Fibroblast of skin of left quadriceps (primary cell): ENCODE data around the gene CAMTA1.

Experiments
- DNase-seq, 2 experiments: peaks; one replicate each; pipeline ENCODE4 v3.0.0-alpha.2; 2013; ENCODE audit warnings: low read depth in 2 of 2

CAMTA1 gene

DNA sequence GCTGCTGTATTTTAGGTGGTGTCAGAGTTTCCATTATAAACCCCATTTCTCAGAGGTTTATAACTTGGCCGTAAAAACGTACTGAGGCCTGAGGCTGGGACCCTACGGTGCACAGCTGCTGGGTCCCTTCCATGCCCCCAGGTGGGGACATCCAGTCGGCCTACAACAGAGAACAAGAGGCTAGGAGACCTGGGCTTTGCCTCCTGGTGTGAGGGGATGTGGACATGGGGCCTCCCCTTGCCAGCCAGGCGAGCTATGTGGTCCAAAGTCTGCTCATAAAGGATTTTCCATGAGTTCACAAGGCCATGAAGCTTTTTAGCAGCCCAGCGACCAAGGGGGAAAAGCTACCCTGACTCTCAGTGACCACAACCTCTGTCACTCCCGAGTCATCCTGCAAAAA, 724.3 kb downstream of the CAMTA1 start:
- no peak for DNase-seq

DNA sequence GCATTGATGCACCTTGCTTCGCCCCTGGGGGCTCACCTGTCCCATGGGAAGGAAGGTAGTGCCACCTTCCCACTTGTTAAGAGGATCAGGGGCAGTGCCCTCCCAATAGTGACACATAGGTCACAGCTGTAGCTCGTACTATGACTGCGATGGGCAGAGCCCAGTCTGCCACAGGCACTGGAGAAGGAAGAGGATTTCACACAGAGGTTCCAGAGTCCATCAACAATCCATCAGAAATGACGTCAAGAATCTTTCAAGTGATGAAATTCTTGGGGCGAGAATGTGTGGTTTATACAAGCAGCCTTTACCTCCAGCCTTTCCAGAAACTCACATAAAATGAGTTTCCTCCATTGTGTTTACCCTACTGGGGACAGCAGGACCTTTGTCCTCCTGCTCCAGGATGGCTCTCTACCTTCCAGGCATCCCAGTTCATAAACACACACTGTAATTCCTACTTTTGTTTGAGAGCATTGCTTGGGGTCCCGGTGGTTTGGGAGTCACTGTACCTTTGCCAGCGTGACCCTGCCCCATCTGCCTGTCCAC, 725.2 kb downstream of the CAMTA1 start:
- no peak for DNase-seq

DNA sequence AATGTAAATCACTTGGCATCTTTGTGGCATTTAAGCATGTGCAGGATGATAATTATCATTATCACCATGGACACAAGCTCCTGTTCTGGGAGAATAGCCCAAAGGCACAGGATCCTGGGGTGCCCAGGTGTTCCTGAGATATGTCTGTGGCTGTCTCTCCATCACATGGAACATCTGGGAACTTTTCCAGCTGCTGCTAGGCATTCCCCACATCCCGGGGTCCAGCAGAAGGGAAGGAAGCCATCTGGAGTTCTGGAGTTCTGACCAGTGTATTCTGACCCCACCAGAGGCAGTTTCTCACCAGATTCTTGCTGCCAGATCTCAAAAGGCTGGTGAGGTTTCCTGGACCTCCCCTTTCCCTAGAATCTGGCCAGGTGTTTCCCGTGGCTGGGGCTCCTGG, 726.1 kb downstream of the CAMTA1 start:
- DNase-seq, result no peak

DNA sequence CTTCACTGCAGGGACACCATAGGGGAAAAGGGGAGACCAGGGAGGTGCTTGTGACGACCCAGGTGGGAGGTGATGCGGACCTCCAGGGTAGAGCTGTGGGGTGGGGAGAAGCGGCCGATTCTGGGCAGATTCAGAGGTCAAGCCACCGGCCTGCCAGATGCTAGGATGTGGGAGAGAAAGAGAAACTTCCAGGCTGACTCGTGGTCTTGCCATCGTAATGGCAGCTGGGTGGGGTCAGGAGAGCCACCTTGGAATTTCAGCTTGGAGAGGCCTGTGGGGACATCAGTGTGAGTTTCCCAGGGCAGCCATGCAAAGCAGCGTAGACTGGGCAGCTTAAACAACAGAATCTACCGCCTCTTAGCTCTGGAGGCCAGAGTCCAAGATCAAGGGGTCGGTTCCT, 727.8 kb downstream of the CAMTA1 start:
- no peak for DNase-seq

DNA sequence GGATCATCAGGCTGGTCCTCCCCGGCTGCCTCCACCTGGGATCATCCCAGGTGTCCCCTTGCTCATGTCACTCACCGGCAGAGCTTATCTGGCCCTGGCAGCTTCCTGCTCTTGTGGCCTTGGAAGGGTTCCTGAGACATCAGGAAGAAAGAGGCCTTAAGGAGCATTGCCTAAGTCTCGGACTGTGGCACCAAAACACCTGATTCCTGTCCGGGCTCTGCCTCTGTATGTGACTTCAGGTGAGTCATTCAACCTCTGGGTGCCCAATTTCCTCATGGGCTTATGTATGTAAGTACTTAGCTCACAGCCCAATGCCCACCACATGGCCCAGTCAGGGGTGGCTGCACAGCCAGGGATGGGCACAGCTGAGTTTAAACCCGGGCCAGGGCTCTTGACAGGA, 729.9 kb downstream of the CAMTA1 start:
- DNase-seq, result no peak

DNA sequence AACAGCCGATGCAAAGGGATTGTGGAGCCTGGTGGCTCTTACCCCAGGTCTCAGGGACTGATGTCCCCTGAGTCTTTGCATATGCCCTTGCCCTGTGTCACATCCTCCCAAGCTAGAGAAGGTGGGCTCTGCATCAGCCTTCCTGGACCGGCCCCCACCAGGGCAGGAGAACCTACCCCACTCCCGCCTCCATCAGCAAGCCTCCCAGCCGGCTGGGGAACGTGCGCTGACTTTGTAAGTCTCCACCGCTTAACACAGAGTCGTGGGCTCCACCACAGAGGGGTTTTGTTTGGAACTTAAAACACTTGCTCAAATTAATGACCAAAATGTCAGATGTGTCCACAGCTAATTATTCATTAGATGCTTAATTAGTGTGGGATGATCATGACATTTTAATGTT, 730.6 kb downstream of the CAMTA1 start:
- DNase-seq, result no peak

DNA sequence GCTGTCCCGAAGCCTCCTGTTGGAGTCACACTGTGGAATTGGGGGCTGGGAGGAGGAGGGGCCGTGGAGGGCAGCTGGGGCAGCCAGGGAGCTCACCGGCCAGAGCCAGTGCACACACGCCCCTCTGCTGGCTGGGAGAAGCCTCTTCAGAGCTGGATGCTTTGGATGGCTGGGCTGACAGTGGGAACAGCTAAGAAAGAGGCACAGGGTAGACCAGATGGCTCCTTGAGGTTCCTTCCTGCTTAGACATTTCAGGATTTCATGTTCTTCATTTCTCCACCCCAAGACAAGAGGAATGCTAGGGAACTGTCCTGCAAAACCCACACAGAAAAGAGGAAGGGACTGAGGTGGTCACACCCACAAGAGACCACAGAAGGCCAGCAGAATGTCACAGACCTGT, 731.1 kb downstream of the CAMTA1 start:
- no peak for DNase-seq

DNA sequence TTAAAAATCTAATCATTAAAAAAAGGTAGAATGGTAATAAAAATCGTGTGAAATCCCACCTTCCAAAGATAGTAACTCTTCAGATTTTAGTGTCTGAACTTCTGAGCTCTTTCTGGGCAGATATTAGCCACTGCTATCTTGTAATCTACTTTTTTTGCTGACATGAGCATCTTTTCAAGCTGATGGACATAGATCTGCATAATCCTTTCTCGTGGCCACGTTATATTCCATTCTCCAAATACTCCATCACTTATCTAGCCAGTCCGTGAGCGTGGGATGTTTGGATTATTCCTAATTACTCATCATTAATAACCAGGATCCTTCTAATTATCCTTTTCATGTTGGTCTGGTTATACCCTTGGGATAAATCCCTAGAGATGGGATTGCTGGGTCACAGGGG, 731.7 kb downstream of the CAMTA1 start:
- DNase-seq, result no peak

DNA sequence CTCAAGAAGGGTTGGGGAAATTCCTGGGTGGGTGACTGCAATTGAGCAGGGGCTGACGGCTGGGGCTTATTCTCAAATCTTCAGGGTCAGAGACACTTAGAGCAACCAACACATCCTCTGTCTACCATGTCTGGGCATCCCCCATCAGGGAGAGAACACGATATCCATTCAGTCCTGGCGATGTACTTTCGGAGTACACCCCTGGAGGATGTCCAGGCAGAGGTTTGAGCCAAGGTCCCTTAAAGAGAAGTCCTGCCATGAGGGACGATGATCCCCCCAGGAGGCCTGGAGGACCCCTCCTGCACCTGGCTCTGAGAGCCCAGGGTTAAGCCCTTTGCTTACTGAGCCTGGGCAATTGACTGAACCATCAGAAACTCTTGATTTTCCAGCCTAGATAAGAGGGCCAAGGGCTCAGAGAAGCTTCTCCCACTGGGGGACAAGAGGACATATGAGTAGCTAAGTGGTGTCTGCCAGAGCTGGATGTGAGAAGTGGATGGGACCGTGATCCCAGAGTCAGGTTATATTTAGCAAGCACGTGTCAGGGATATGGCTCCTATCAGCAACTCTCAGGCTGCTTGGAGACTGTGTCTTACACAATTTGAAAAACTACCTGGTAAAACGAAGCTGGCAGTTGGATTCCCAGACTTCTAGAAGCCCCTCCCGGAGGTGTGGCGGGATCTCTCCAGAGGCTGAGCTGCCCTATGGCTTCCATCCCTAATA, 732.5 kb downstream of the CAMTA1 start:
- no peak for DNase-seq

DNA sequence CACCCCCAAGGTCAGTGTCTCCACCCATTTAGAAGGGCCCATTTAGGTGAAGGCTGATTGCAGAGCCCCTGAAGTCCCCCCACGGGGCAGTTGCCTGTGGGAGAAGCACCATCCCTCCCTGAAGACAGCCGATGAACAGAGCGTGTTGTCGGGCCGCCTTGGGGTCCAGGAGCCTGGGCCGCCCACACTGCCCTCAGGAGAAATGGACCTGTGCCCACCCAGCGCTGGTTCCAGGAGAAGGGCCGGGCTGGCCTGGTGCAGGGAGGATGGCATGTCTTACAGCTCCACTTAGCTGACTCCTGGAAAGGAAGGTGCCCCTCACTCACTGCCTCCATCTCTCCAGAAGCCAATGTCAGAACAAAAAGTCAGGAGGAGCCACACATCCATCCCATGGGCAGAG, 733.2 kb downstream of the CAMTA1 start:
- no peak for DNase-seq

DNA sequence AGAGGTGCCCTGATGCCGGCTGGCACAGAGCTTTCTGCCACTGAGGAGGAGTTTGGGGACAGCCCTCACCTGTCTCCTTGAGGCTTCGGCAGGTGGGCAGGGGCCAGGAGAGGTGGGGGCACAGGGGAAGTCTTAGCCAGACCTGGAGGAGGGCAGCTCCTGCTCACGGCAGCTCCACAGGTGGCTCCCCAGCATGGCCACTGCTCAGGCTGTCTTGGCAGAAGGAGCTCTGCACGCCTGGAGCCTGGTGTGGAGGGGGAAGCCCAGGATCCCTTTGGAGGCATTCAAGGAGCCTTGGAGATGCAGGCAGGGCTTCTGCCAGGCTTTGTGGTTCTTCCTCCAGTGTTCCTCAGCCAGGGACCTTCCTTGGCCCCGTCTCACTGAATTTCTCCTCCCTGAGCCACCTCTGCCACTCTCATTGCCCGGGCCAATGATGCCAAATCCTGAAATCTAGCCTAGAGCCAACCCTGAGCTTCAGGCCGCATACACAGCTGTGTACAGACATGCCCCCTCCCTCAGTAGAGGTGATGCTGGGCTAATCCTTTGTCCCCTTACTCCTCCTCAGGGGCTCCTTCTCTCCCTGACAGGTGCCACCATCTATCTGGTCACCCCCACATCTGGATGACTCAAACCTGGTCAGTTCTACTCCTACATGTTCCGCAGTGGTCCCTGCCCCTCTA, 734.1 kb downstream of the CAMTA1 start:
- no peak for DNase-seq

DNA sequence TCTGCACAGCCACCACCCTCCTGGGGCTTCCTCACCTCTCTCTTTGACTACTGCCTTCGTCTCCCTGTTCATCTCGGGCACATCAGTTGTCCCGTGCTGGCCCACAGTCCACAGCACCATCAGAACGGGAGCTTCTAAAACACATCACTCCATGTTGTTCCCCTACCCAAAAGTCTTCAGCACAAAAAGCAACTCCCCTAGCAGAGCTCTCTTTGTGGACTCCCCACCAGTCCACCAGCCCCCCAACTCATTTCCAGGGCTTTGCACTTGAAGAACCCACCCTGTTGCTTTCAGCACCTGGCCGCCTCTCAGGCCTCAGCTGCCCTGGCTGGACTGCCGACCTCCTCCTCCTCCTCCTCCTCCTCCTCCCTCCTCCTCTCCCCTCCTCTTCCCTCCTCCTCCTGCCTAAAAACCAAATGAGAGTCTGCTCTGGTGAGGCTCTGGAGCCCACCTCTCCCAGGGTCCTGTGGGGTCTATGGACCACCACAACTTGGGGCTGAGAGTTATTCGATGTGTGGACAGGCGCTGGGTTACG, 734.7 kb downstream of the CAMTA1 start:
- DNase-seq, result no peak

DNA sequence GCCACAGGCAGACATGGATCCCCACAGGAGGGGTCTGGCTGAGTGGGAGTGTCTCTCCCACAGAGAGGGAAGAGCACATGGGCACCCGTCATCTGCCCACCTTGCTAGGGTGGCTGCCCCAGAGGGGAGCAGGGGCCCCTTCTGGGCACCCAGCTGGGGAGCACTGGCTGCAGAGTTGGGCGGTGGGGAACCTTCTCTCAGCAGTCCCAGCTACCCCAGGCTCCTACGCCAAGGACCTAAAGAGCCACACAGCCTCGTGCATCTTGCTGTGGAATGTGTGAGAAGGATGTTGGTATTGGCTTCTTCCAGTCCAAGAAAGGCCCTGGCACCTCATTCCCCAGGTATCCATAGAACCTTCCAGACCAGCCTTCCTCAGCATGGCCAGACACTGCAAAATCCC, 735.2 kb downstream of the CAMTA1 start:
- no peak for DNase-seq

DNA sequence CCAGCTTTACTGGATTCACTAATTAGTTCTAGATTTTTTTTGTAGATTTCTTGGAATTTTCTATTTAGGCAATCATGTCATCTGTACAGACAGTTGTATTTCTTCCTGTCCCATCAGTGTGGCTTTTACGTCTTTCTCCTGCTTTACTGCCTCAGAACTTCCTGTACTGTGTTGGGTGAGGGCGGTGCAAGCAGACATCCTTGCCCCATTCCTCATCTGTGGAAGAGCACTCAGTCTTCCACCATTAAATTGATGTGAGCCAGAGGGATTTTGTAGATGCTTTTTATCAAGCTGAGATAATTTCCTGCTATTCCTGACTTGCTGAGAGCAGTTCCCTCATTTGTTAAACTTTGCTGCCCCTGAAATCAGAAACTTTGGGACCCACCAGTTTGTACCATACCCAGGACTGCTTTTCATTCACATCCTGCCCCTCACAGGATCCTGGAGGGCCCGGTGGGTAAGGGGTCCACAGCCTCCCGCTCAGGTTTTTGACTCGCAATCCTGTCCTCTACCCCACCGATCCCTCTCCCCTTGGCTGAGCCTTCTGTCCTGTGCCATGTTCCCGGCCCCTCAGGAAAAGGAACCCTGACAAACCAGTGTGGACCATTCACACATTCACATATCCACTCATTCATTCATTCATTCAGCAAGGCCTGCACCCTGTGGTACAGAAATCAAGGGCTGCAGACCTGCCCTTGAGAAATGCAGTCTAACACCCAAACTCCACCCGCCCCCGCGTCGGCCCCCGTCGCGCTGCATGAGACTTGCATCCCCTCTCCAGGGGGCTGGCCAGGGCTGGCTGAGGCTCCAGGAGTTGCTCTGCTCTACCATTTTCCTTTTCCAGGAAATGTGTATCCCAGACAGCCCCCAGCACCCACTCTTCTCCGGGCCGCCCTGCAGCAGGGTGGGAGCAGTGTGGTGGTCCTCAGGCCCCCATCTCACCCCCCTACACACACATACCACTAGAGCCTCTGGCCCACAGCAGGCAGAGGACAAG, 739.4 kb downstream of the CAMTA1 start:
- no peak for DNase-seq

DNA sequence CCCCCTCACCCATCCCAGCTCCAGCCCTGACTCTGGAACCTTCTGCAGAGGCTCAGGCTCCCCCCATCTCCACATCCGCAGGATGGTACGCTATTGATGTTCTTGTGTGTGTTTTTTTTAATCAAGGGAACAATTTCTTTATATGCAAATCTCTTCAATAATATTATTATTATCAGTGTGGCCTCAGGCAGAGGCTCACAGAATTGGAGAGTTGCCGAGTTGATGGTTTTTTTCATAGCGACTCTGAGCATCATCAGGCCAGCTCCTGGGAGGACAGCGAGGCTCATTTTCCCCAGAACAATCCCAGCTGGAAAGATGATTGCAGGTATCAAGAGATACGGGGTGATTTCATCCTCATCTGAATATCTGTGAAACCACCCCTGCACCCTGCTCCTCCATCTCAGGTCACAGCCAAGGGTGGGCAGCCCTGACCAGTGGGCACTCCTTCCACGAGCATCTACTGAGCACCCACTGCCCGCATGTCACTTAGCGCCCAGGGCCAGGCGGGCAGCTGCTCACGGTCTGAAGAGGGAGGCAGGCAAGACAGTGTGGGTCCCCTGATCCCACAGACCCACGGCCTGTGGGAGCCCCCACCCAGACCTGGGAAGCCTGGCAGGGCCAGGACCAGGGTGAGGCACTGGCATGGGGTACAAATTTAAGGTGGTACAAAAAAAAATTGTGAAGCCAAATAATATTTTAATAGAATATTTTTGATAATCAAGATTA, 740.2 kb downstream of the CAMTA1 start:
- DNase-seq, result no peak

DNA sequence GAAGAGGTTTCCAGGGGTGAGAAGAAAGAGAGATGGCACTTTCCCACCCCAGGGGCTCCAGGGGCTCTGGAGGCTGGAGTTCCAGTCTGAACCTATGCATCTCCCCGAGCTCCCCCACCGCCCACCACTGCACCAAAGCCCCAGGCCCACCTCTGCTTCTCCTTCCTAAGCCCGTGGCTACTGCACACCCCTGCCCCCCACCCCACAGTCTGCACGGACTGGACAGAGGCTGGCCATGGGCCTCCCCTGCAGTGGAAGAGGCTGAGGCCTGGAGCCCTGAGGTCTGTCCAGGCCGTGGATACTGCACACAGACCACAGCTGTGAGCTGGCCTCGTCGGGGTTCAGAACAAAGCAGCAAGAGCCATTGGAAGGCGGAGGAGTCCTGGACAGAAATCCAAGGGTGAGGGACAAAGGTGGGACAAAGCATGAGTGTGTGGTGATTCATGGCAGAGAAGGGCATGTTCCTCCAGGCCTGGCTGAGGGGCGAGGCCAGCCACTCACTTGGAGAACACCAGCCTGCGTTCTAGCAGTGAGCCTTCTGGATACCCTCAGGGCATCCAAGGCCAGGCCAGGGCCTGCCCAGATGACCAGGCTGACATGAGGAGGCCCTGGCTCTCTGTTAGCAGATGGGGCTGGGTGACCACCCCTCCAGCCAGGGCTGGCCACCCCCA, 741.1 kb downstream of the CAMTA1 start:
- DNase-seq, result no peak

DNA sequence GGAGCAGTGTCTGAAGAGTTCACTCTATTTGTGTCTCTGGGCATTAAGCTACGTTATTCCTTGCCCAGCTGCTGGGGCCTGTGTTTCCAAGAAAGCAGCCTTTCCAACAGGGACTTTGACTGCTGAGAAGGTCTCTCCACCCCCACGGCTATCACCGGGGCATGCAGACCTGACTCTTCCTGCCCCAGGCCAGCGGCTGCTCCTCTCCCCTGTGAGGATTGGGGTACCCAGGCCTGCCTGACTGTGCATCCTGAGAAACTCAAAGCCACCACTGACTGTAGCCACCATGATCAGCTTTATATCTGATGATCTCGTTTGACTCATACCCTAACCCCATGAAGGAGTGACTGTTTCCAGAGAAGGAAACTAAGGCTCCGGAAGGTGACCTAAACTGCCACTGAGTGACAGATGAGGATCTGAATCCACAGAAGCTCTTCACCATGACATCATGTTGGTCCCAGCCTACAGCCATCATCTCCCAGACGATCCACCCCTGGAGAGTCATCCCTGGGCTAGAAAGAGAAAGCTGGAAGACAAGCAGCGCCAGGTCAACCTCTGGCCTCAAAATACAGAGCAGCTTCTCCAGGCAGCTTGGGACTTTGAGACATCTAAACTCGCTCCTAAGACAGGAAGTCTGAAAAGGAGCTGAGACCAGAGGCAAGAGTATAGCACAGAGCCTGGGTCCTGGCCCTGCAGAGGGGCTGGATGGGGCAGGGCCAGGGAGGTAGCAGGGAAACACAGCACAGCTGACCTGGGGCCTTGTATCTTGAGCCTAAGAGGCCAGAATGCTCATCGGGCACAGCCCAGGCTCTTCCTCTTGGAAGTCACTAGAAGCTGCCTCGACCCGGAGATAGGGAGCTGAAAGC, 741.8 kb downstream of the CAMTA1 start:
- DNase-seq, result no peak

DNA sequence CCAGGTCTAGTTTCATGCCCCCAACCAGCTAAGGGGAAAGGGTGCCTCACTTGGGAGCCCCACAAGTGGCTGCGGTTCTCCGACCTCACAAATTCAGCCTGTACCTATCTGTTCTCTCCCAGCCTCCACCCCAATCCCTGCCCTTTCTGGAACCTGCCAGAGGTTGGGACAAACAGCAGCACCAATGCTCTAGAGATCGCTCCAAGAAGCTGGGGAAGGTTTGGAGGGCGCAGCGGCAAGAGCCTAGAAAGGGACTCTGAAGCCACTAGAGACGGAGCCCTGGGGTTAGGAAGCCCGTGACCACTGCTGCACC, 742.4 kb downstream of the CAMTA1 start:
- no peak for DNase-seq

DNA sequence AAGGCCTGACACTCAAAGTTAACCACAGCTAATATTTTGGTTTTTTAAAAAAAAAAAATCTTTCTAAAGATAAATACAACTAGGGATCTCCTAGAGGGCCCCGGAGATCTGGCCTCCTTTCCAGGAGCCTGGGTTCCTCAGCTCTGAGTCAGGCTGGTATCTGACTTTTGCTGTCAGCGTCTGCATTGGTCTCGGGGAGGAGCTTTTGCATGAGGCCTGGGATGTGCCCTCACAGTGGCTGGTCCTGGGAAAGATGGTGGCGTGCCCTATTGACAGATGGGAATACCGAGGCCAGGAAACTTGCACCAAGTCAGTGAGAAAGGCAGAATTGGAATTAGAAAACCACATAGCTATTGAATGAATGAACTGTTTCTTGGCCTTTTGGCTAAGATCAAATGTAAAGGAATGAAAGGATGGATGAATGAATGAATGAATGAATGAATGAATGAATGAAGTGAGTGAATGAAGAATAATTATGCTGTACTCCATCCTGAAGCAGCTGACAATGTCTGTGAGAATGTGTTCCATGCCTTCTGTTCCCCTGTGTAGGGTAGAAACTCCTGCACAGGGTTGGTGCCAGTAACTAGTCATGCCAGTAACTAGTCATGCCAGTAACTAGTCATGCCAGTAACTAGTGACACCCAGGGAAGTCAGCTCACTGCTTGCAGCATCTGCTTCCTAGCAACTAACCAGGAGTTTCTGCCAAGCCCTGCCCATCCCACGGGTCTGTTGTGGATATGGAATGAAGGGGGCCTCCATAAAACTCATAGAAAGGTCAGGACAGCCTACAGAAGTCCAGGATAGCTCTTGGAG, 743.3 kb downstream of the CAMTA1 start:
- no peak for DNase-seq
